Transverse colon (tissue), 3 donors: Measurements from ENCODE around the gene GALNT1.

Source experiments
- CTCF ChIP-seq, 5 experiments: fragments of 200-600 bp in 3 of 5; fragments of 450-650 bp in 2 of 5; sonication (generic) in 3 of 5; IDR thresholded peaks; 1 replicate in 2 of 5; 2 replicates in 3 of 5; pipeline ENCODE4 v1.5.1; 2016 to 2017; ENCODE audit warnings: antibody characterized with exemption in 5 of 5, inconsistent platforms in 3 of 5, mild to moderate bottlenecking in 2 of 5, moderate library complexity in 1 of 5
- EP300 ChIP-seq: sonication (generic); formaldehyde crosslinking; IDR thresholded peaks from one replicate; pipeline ENCODE4 v1.6.1; 2017; ENCODE audit warnings: antibody characterized with exemption, low read depth
- POLR2A ChIP-seq: fragments of 450-650 bp; IDR thresholded peaks from one replicate; pipeline ENCODE4 v1.6.1; 2016; ENCODE audit warnings: antibody characterized with exemption, mild to moderate bottlenecking, moderate library complexity

DNA sequence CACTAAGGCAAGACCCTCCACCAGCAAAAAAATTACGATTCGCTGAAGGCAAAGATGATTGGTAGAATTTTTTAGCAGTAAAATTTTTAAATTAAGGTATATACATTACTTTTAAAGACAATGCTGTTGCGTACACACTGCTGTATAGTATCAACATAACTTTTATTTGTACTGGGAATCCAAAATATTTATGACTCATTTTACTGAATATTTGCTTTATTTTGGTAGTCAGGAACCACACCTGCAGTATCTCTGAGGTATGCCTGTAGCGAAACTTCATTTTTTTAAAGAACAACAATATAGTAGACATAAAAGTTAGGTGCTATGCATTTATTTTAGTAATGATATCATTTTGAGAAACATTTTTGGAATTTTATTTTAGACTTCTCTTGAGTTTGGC, 57.8 kb downstream of the GALNT1 start:
- no peak for TF ChIP-seq EP300
- no peak for TF ChIP-seq CTCF (IDR thresholded peaks at IDR 0.05)
- no peak for TF ChIP-seq POLR2A
